Vagina (tissue), 2 donors: ENCODE data around the gene CEP85. TPM values are rescaled to one million over a fixed set of nuclear protein-coding genes. Genes with fewer than 3 reads are reported as not detected.

Experiments
- DNase-seq, 2 donors: peaks; one replicate each; pipeline ENCODE4 v3.0.0-alpha.2; 2017; ENCODE audit errors: extremely low spot score in 2 of 2
- H3K27ac ChIP-seq: fragments of 200-600 bp; sonication (generic); one replicate; pipeline ENCODE4 v1.5.1; 2019
- H3K27me3 ChIP-seq: fragments of 200-600 bp; sonication (generic); one replicate; pipeline ENCODE4 v1.5.1; 2019
- H3K36me3 ChIP-seq, 2 donors: fragments of 200-600 bp; sonication (generic); one replicate each; pipeline ENCODE4 v1.5.1; 2017 to 2019
- H3K4me1 ChIP-seq: fragments of 200-600 bp; sonication (generic); one replicate; pipeline ENCODE4 v1.5.1; 2019
- H3K4me3 ChIP-seq, 2 donors: fragments of 200-600 bp; sonication (generic); 1 replicate in 1 of 2; 2 replicates in 1 of 2; pipeline ENCODE4 v1.5.1; 2016 to 2019
- H3K9me3 ChIP-seq: fragments of 200-600 bp; sonication (generic); one replicate; pipeline ENCODE4 v1.5.1; 2019
- POLR2A ChIP-seq, 2 donors: fragments of 450-650 bp; IDR thresholded peaks; one replicate each; pipeline ENCODE4 v1.6.1; 2017; ENCODE audit warnings: antibody characterized with exemption in 2 of 2, mild to moderate bottlenecking in 2 of 2, moderate library complexity in 2 of 2
- POLR2AphosphoS5 ChIP-seq, 2 donors: sonication (generic); formaldehyde crosslinking; IDR thresholded peaks; one replicate each; pipeline ENCODE4 v1.9.0; 2017; ENCODE audit warnings: antibody characterized with exemption in 2 of 2, mild to moderate bottlenecking in 2 of 2, low read depth in 1 of 2; ENCODE audit not compliant: insufficient read depth in 1 of 2
- intact Hi-C: fragments of 100-400 bp; cut with DNase I; formaldehyde crosslinking; loops from one replicate; pipeline ENCODE4 v1.15.1; 2023
- total RNA-seq: library from RNA; depleted of rRNA; stranded (reverse); fragments of >200 nt; gene quantifications from one replicate; pipeline ENCODE4 v1.2.3, GENCODE V29; 2016
- TF ChIP-seq, protein P1 (sequence below), 3 experiments: fragments of 450-650 bp in 2 of 3; fragments of 200-600 bp in 1 of 3; sonication (generic) in 1 of 3; IDR thresholded peaks; one replicate each; pipeline ENCODE4 v1.5.1; 2017 to 2019; ENCODE audit warnings: antibody characterized with exemption in 3 of 3, mild to moderate bottlenecking in 2 of 3, moderate library complexity in 2 of 3

The CEP85 gene
- total RNA-seq, 1 donor from 2014 or later, result 9.1 TPM

DNA sequence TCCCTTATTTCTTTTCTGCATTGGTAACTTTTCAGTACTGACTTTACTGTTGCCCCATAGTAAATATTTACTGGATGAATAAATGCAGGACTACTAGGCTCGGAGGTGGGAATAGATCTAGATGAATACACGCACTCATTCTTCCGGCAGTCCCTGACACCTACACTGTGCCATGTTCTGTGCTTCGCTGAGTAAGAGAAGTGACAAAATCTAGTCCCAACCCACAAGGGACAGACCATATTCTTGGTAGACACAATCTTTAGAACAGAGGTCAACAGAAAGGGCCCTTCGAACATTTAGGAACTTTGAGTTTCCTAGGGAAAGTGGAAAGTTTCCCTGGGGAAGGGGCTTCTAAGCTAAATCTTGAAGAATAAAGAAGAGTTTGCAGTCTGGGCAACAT, 80.5 kb downstream of the CEP85 start:
- Histone ChIP-seq H3K4me1 (no peaks in the 10 kb centered on the region), H3K4me3 (no peak overlapping the region), H3K27ac (no peak overlapping the region), H3K36me3 (no peaks in the 10 kb centered on the region), H3K9me3 (no peaks in the 10 kb centered on the region), H3K27me3 (no peaks in the 10 kb centered on the region)
- DNase-seq, result no peak
- intact Hi-C loops, result no loop called here
- no peak for TF ChIP-seq POLR2AphosphoS5 (IDR thresholded peaks at IDR 0.05; ENCODE audit: insufficient read depth in 1 of 2, low read depth in 1 of 2)

DNA sequence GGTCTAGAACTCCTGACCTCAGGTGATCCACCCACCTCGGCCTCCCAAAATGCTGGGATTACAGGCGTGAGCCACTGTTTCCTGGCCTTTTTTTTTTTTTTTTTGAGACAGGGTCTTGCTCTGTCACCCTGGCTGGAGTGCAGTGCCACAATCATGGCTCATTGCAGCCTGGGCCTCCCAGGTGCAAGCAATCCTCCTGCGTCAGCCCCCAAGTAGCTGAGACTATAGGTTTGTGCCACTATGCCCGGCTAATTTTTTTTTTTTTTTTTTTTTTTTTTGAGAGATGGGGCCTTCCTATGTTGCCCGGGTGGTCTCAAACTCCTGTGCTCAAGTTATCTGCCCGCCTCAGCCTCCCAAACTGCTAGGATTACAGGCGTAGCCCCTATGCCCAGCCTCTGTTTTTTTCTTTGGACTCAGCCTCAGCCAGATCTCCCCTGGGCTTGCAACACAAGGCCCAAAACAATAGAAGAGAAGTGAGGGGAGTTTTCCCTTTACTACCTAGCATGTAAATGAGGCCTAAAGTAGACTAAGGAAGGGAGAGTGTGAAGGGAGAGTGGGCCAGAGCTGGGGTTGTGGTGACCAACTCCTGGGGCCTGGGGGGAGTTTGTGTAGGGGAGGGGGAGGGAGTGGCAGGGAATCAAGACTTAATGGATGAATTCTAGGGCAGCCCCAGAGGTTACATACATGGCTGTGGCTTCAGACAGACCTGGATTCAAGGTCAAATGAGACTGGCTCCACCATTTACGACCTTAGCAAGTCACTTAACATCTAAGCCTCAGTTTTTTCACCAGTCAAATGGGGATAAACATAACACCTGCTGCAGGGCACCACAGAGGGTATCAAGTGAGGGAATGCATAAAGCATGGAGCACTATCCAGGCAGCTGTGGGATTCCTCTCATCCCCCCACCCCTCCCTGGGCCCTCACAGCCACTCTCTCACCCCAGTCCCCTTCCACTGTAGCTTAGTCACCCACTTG, 82.2 kb downstream of the CEP85 start:
- intact Hi-C loops, result loop anchor here (2.0 kb wide), 1 partner anchor 45 kb away; no protein-coding TSS in a partner anchor
- Histone ChIP-seq H3K9me3 (no peaks in the 10 kb centered on the region), H3K27ac (no peak overlapping the region), H3K4me1 (peaks cover 5% of the 10 kb centered on the region), H3K36me3 (no peaks in the 10 kb centered on the region), H3K27me3 (no peaks in the 10 kb centered on the region), H3K4me3 (no peak overlapping the region)
- no peak for TF ChIP-seq POLR2A (IDR thresholded peaks at IDR 0.05)
- TF ChIP-seq, protein P1, sequence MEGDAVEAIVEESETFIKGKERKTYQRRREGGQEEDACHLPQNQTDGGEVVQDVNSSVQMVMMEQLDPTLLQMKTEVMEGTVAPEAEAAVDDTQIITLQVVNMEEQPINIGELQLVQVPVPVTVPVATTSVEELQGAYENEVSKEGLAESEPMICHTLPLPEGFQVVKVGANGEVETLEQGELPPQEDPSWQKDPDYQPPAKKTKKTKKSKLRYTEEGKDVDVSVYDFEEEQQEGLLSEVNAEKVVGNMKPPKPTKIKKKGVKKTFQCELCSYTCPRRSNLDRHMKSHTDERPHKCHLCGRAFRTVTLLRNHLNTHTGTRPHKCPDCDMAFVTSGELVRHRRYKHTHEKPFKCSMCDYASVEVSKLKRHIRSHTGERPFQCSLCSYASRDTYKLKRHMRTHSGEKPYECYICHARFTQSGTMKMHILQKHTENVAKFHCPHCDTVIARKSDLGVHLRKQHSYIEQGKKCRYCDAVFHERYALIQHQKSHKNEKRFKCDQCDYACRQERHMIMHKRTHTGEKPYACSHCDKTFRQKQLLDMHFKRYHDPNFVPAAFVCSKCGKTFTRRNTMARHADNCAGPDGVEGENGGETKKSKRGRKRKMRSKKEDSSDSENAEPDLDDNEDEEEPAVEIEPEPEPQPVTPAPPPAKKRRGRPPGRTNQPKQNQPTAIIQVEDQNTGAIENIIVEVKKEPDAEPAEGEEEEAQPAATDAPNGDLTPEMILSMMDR (IDR thresholded peaks at IDR 0.05), result no peak
- no peak for TF ChIP-seq POLR2AphosphoS5 (IDR thresholded peaks at IDR 0.05; ENCODE audit: insufficient read depth in 1 of 2, low read depth in 1 of 2)
- DNase-seq, result peak in 1 of 2 donors; percentile 58

DNA sequence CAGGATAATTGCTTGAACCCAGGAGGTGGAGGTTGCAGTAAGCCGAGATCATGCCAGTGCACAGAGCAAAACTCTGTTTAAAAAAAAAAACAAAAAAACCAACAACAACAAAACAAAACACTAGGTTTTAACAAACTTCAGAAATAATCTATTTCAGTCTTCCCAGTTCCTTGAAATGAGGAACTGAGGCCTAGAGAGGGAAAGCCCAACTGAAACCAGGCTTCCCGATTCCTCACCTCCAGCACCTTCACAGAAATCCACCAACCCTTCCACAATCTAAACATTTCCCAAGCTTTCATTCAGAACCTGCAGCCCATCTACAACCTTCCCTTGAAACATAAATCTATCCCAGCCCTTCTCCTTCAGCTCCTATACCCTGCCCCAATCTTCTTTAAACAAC, 83.1 kb downstream of the CEP85 start:
- intact Hi-C loops, result loop anchor here (2.0 kb wide), 1 partner anchor 46 kb away; no protein-coding TSS in a partner anchor
- Histone ChIP-seq H3K4me1 (peaks cover 8% of the 10 kb centered on the region), H3K27ac (no peak overlapping the region), H3K9me3 (no peaks in the 10 kb centered on the region), H3K4me3 (no peak overlapping the region), H3K27me3 (no peaks in the 10 kb centered on the region), H3K36me3 (no peaks in the 10 kb centered on the region)
- no peak for DNase-seq
- no peak for TF ChIP-seq POLR2A (IDR thresholded peaks at IDR 0.05)
- no peak for TF ChIP-seq POLR2AphosphoS5 (IDR thresholded peaks at IDR 0.05; ENCODE audit: insufficient read depth in 1 of 2, low read depth in 1 of 2)
- TF ChIP-seq, protein P1 (IDR thresholded peaks at IDR 0.05), result no peak

DNA sequence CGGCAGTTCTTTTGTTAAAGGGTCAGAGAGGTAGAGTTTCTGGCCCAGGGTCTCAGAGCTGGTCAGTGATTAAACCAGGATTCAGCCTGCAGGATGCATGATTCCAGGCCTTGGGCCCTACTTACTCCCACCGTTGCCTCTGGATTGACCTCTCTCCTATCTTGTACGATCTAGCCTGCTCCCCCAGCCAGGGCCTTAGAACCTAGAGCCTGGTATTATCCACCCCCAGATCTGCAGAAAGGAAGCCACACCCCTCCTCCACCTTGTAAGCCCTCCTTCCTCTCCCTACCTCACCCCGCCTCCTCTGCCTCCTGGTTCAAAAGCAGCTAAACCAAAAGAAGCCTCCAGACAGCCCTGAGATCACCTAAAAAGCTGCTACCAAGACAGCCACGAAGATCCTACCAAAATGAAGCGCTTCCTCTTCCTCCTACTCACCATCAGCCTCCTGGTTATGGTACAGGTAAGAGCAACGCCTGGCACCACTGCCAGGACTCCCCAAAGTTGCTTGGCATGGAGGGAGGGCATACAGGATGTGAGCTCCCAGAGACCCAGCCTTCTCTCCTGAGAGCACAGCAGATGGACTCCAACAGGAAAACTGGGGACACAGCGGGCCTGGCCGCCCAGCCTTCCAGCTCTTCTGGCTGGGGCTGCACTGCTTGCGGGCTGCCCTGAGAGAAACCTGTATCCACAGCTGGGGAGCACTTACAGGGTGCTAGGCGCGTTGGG, 83.8 kb downstream of the CEP85 start, which contains the start of gene CD52:
TSS of gene CD52 (plus strand) at position 347 of the 726 bp plus-strand sequence. CDS start at position 407, 60 bp downstream.
- no peaks in the 10 kb centered on the region for H3K36me3 ChIP-seq
- H3K4me3 ChIP-seq, result peak within 1 kb of the TSS; percentile 5 to 17
- peaks cover 8% of the 10 kb centered on the region for H3K4me1 ChIP-seq
- TF ChIP-seq POLR2AphosphoS5 (IDR thresholded peaks at IDR 0.05; ENCODE audit: insufficient read depth in 1 of 2, low read depth in 1 of 2) (no peak), POLR2A (IDR thresholded peaks at IDR 0.05) (no peak)
- TF ChIP-seq, protein P1 (IDR thresholded peaks at IDR 0.05), result no peak
- peak in 1 of 2 donors; percentile 65 for DNase-seq
- H3K9me3 ChIP-seq, result no peaks in the 10 kb centered on the region
- H3K27me3 ChIP-seq, result no peaks in the 10 kb centered on the region
- peak within 1 kb of the TSS; percentile 4 for H3K27ac ChIP-seq
- intact Hi-C loops, result loop anchor here (2.0 kb wide), 1 partner anchor 47 kb away; no protein-coding TSS in a partner anchor

DNA sequence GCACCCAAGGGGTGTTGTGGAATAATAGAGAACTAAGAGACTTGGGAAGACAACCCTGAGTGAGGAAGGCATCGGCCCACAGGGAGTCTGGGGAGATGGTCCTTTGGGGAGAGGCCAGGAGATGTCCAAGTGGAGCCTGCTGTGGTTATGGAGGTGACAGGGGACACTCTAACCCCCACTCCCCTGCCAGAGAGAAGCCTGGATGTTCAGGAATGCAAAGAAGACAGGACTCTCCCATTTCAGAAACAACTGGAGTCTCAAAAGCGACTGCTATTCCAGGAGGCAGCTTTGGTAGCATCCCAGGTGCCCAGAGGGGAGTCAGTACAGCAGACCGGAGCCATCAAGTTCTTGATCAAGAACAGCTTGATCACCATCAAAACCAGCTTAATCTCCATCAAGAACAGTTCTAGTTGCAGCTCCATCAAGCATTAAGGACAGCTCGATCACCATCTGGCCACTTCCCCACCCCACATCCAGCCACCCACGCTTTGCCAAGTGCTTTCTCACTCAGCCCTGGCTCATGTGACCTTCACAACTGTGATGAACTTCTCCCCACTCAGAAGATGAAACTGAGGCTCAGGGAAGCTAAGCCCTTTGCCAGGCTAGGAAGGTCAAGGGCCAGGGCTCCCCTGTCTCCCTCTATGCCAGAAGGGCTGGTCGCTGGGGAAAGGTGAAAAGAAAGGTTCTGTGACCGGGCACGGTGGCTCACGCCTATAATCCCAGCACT, 84.5 kb downstream of the CEP85 start:
- Histone ChIP-seq H3K4me3 (peak overlapping the region; percentile 5 to 17), H3K36me3 (no peaks in the 10 kb centered on the region), H3K27me3 (no peaks in the 10 kb centered on the region), H3K27ac (peak overlapping the region; percentile 4), H3K4me1 (peaks cover 8% of the 10 kb centered on the region), H3K9me3 (no peaks in the 10 kb centered on the region)
- peak in 1 of 2 donors; percentile 82 for DNase-seq
- TF ChIP-seq POLR2AphosphoS5 (IDR thresholded peaks at IDR 0.05; ENCODE audit: insufficient read depth in 1 of 2, low read depth in 1 of 2) (no peak), POLR2A (IDR thresholded peaks at IDR 0.05) (no peak)
- TF ChIP-seq, protein P1 (IDR thresholded peaks at IDR 0.05), result no peak
- intact Hi-C loops, result no loop called here
